D721Med (cell line): ENCODE data around the gene RBM19.

ENCODE experiments used
- DNase-seq: peaks from one replicate; pipeline ENCODE4 v3.0.0; 2011; ENCODE audit warnings: low spot score; ENCODE audit not compliant: insufficient read length
- FAIRE-seq: peaks from 2 replicates; lab custom pipeline; 2011; peaks lifted over from hg19 to GRCh38; lab: Jason Lieb, UNC
- TF ChIP-seq, protein P1 (sequence below): IDR thresholded peaks from 2 replicates; pipeline ENCODE4 v1.5.1; 2012; ENCODE audit warnings: mild to moderate bottlenecking, control low read depth; ENCODE audit not compliant: insufficient read depth; ENCODE audit errors: missing control alignments

The RBM19 gene

DNA sequence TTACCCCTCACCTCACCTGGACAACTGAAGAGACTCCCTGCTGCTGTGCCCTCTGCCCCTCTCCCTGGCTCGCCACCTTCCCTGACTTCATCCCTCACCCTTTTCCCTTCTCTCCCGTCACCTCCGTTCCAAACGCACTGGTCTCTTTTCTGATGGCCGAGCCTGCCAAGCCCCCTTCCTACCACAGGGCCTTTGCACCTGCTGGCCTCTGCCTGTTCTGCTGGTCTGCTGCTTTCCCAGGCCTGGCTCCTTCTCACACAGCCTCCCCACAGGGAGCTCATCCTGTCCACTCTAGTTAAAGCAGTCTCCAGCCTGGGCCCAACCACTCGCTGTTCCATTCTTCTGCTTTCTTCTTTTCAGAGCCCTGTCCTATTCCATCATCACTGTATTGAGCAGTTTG is 34.6 kb downstream of the RBM19 start:
- FAIRE-seq (no peak), DNase-seq (no peak)
- TF ChIP-seq, protein P1, sequence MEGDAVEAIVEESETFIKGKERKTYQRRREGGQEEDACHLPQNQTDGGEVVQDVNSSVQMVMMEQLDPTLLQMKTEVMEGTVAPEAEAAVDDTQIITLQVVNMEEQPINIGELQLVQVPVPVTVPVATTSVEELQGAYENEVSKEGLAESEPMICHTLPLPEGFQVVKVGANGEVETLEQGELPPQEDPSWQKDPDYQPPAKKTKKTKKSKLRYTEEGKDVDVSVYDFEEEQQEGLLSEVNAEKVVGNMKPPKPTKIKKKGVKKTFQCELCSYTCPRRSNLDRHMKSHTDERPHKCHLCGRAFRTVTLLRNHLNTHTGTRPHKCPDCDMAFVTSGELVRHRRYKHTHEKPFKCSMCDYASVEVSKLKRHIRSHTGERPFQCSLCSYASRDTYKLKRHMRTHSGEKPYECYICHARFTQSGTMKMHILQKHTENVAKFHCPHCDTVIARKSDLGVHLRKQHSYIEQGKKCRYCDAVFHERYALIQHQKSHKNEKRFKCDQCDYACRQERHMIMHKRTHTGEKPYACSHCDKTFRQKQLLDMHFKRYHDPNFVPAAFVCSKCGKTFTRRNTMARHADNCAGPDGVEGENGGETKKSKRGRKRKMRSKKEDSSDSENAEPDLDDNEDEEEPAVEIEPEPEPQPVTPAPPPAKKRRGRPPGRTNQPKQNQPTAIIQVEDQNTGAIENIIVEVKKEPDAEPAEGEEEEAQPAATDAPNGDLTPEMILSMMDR = no peak

DNA sequence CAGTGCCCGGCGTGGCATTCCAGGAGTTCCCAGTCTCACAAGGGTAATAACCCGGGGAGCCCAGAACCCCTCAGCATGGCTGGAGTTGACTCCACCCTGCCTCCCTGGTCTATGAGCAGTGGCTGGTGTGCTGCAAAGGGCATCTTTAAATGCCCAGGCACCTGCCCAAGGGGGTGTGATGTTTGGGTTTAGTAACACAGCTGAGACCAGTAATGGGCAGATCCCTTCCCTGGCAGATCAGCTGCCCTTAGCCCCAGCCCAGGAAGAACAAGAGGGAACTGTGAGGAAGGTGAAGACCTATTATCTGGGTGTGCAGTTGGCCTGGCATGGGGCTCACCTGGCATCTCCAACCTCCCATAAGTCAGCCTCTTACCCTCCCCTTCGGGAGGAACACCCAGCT is 35.9 kb downstream of the RBM19 start:
- TF ChIP-seq, protein P1 = no peak
- DNase-seq = no peak
- FAIRE-seq = no peak

DNA sequence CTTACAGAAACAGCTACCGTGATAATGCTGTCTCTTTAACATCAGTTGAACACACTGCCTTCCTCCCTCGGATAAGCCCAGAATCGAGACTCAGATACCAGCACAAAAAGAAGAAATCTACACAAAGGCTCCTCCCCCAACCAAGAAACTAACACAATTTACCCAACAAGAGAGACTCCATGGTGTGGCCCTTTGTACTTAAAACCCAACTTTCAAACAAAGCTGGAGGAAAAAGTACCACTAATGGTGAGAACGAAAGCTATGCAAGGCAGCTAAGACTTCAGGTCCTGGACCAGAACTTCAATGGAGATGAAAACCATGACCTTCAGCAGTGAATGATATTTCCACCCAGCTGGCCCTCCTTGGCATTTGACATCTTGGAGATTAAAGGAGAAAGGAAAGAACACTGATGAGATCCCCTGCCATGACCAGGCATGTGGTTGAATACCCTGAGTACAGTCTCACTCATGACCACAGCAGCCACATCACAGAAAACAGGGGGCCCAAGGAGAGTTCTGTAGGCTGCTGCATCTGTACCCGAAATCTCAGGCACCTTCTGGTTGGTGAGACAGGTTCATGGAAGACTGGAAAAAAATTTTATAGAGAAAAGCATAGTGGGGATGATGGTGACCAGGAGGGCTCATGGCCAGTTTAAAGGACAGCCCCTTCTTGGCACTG is 36.7 kb downstream of the RBM19 start:
- TF ChIP-seq, protein P1 = no peak
- no peak for DNase-seq
- no peak for FAIRE-seq

DNA sequence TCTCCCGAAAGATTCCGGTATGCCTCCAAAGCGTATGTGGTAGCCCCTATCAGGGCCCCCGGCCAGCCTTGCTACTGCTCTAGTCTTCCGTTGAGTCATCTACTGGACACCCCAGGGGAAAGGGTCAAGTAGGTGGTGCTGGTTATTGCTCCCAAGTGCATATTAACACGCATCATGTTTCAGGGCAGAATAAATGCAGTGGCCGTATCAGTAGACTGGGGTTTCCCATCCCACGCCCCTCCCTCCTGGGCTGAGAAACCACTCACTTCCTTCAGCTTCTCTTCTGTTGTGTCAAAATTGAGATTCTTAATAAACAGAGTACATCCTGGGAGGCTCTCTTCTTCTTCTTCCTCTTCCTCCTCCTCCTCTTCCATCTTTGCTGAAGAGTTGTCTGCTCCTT is 39.3 kb downstream of the RBM19 start:
- FAIRE-seq = no peak

DNA sequence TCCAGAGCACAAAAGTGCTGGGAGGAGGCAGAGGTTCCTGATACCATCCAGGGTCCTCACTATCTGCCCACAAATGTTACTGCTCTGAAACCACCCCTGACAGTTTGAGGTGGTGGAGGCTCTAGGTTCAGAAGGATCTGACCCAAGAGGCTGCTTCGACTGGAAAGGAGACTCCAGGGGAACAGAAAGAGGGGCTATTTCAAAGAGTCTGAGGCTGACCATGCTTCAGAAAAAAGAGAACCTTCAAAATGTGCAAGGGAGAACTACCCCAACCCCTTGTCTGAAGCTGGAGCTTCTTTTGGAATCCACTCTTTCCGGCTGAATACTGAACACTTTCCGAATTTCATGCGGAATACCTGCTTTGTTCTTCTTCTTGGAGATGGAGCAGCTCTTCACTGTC is 41.8 kb downstream of the RBM19 start:
- DNase-seq (no peak), FAIRE-seq (no peak)
- TF ChIP-seq, protein P1 = no peak

More for the DNA sequence above, 39.3 kb downstream of the RBM19 start:
- no peak for DNase-seq
- TF ChIP-seq, protein P1 = no peak

DNA sequence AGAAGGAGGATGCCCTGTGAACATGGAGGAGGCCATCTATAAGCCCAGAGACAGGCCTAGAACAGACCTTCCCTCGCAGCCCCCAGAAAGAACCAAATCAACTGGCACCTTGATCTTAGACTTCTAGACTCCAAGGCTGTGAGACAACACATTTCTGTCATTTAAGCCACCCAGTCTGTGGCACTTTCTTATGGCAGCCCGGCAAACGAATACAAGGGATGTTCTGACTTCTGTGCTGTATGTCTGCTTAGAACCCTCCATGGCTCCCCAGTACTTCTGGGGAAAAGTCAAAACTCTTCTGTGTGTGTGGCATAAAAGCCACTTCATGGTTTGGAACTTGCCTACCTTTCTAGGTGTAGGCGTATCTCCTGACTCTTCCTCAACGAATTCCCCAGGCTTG is 42.9 kb downstream of the RBM19 start:
- DNase-seq (no peak), FAIRE-seq (no peak)
- TF ChIP-seq, protein P1 = no peak

DNA sequence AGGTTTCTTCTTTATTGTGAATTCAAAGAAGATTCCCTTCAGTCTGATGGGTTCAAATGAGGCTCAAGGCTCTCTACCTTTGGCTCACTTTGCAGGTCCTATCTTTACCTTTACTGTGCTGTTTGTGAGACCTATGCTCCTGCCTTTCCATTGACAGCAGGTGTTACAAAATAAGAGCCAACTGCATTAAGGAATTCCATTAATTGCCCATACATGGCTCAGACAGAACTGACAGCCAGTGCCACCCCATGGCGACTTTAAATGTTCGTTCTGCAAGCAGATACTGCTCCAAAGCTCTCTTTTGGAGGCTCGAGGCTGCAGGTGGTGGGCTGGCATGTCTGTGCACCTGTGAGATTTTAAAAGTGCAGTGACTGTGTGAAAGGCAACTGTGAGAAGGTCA is 44.7 kb downstream of the RBM19 start:
- DNase-seq = no peak
- TF ChIP-seq, protein P1 = no peak
- no peak for FAIRE-seq
